HG03066 (cell line): ENCODE data around the gene WFIKKN2.
A peak's percentile ranks its signal among the peaks of the same experiment; 100 is the strongest.
"Not testable (repeated sequence)": the region's sequence is repeated elsewhere in the genome, so short reads cannot be mapped to it uniquely, and the experiment has no call there.

Experiments
- ATAC-seq: cut with Tn5 transposase; IDR thresholded peaks from one replicate; pipeline ENCODE4 v1.9.1; 2021; ENCODE audit warnings: low read depth; ENCODE audit not compliant: unreplicated experiment

WFIKKN2 gene

GRCh38 chr17:50850640-50851039, 15.3 kb downstream of the WFIKKN2 start:
- ATAC-seq = no peak

GRCh38 chr17:50853015-50853615, 17.7 kb downstream of the WFIKKN2 start:
- no peak for ATAC-seq

GRCh38 chr17:50853781-50854180, 18.4 kb downstream of the WFIKKN2 start:
- ATAC-seq = no peak

DNA sequence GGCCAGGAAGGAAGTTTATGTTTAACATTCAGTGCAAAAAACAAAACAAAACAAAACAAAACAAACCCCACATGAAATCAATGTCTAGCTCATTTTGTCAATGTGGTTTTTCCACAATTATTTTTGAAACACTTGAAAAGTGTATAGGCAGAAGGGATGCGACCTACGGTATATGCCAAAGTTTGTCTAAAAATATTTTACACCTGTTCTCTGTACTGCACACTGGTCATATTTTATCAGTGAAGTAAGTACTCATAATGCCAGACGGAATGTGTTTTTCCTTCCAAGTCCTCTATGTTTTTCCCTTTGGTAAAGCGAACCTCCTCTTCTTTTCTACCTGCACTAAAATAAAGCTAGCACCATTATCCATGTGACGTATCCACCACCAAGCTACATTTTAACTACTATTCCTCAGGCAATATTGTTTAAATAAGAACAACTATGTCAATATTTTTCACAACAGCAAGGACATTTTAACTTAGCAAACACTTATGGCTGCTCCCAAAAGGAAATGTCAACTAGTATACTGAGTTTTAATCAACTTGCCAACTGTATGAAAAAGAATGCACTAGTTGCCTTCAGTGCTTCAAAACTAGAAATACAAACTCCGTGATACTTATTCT, 20.4 kb downstream of the WFIKKN2 start:
- ATAC-seq = no peak

DNA sequence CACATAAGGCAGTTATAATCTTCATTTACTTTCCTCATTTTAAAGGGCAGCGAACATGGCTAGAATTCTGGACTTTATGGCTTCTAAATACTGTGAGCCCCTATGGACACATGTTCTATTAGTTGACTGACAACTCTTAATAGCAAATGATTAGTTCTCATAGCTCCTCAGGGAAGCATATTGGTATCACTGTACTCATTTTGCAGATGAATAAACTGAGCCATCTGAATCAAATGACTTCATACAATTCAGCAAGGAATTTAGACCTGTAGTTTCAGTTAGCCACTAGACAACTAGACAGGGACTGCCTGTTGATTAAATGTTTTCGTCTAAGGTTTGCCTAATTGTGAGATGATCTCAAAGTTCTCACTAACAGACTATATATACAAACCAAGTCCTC, 21.0 kb downstream of the WFIKKN2 start:
- no peak for ATAC-seq

DNA sequence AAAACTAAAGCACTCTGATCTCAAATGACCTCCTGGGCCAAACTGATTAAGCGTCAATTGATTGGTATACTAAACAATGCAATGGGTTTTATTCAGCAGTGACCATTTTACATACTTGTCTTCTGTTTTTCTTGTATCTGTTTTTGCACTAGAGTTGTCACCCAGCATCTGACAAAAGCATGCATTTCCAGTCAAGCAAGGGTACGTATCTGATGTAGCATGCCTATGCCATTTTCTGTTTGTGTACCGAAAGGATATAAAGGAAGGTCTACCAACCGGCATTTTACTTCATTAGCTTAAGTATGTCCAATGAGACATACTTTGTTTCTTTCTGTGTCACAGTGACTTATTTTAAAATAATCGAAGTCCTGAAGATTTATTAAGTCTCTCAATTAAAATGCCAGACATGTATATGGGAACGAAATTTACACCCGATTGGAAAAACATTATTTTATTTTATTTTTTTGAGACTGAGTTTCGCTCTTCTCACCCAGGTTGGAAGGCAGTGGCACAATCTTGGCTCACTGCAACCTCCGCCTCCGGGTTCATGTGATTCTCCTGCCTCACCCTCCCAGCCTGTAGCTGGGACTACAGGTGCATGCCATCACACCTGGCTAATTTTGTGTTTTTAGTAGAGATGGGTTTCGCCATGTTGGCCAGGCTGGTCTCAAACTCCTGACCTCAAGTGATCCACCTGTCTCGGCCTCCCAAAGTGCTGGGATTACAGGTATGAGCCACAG, 23.3 kb downstream of the WFIKKN2 start:
- ATAC-seq = no peak

DNA sequence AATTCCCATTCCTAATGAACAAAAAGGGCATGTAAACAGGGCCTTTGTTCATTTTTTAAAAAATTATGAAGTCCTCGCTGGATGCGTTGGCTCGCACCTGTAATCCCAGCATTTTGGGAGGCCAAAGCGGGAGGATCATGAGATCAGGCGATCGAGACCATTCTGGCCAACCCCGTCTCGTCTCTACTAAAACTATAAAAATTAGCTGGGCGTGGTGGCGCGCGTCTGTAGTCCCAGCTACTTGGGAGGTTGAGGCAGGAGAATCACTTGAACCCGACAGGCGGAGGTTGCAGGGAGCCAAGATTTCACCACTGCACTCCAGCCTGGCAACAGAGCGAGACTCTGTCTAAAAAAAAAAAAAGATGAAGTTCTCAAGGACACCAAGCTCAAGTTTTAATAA, 24.3 kb downstream of the WFIKKN2 start:
- ATAC-seq = not testable (repeated sequence)

DNA sequence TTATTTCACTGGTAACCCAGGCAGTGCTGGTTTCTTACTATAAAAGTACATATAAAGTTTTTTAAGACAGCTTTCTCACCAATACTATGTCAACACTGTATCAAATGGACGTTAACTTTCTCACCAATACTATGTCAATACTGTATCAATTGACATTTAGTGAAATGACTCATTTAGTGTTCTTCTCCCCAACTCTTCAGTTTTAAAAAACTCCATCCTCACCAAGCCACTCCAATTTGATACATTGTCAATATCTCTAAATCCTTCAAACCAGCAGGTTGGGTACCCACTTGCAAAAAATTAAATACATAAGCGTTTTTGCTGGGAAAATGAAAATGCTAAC, 25.9 kb downstream of the WFIKKN2 start:
- ATAC-seq = no peak

DNA sequence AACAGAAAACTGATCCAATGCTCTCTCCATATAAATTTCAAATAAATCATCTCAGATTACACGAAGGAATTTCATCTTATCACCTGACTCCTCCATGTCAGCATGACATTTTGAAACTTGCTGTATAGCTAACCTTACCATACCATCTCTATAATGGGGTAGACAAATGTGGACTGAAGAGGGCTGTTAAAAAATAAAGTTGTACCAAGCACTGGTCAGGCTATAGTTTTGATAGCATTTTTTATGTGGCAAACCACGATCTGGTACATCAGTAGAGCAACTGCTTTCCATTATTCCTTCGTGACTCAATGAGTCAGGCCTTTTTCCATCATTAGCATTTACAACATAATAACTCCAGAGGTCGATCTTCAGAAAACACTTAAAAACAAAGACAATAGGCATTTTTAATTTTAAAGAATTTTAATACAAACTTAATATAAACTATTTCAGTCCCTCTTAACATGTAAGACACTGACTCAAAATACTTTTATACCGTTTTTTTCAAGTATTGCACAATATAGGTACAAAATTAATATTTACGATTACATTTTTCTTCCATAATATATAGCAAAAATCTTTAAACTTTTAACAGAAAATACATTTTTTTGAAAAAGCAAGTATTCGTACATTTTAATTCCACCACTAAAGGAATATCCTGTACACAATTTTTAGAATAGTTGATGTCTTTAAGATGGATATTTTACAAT, 26.6 kb downstream of the WFIKKN2 start:
- ATAC-seq = no peak

GRCh38 chr17:50863221-50863843, 27.9 kb downstream of the WFIKKN2 start:
- no peak for ATAC-seq

GRCh38 chr17:50863931-50864330, 28.5 kb downstream of the WFIKKN2 start:
- no peak for ATAC-seq

GRCh38 chr17:50864747-50865059, 29.3 kb downstream of the WFIKKN2 start:
- no peak for ATAC-seq

GRCh38 chr17:50865060-50865867, 29.9 kb downstream of the WFIKKN2 start:
- peak; percentile 12 for ATAC-seq

DNA sequence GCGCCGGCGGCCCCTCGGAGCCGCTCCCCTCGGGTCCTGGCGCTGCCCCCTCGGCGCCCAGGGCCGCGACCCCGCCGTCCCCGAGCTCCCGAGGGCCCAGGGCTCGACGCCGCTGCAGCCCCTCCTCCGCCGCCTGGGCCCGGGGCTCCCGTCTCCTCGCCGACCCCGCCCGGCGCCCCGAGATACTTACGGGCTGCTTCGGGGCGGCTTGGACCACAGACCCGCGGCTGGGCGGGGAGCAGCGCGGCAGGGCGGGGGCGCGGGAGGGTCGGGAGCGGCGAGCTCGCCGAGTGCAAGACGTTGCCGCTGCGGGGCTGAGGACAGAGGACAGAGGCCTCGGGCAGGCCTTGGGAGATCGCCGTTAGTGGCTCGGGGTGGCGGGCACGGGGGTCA, 30.5 kb downstream of the WFIKKN2 start:
- ATAC-seq = no peak

DNA sequence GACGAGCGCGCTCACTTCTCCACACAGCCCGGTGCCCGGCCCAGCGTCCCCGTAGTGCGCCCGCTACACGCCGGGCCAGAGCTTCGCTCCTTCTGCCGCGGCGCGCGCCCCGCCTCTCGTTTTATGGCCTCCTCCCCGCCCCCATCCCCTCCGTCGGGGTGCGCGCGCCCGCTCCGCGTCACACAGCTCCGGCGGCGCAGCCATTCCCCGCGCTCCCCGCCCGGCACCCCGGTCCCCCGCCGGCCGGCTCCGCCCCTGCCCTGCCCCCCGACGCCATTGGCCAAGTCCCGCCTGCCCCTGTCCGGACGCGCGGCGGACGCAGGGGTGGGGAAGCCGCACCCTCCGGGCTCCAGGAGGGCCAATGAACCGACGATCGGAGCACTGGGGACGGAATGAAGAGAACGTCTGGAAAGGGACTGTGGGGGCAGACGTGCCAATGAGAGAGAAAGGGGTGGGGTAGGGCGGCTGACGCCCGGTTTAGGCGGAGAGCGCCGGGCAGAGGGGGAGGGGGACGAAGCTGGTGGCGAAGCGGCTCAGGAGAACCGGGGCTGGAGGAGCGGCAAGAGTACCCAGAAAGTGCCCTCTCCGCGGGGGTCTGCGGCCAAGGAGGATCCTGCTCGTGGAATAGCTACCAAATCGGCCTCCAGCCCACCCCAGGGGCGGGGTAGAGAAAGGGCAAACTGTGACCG, 31.0 kb downstream of the WFIKKN2 start, which contains the start of gene TOB1:
TOB1 (minus strand) TSS at position 94 of the 689 bp plus-strand sequence. CDS start 2,337 bp downstream, outside the sequence.
- peak; percentile 69 for ATAC-seq

- ATAC-seq = peak; percentile 11
Measured at GRCh38 chr17:50866950-50867362, 31.6 kb downstream of the WFIKKN2 start.

DNA sequence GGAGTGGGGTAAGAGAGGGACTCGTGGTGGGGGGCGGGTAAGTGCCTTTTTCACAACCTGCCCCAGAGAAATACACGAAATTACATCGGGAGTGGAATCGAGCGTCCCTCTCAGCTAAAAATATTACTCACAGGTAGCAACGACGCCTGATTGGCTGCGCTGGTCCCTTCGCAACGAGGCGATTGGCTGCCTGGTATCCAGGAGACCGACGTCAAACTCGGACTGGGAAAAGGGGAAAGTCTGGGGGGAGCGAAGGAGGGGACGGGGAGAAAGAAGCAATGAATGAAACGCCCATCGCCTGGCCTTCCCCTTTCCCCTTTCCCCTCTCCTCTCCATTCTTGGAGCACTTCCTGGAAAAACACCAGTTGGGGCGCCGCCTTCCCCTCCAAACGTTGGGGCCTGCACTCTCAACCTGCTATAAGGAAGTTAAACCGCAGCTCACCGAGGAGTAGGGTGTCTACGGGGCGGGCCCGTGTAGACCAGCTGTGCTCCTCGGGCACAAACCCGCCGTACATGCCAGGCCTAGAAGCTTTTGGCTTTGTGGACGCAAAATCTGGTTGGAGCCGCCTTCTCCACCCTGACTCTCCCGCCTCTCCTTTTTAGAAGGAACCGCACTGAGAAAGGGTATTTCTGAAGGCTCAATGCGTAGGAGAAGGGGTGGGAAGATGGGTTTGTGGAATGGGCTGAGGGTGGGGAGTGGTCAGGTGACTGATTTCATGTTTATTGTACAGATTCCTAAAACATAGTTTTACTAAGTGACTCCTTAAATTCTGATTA, 32.2 kb downstream of the WFIKKN2 start:
- peak; percentile 31 for ATAC-seq

- no peak for ATAC-seq
Measured at GRCh38 chr17:50868140-50868438, 32.7 kb downstream of the WFIKKN2 start.

DNA sequence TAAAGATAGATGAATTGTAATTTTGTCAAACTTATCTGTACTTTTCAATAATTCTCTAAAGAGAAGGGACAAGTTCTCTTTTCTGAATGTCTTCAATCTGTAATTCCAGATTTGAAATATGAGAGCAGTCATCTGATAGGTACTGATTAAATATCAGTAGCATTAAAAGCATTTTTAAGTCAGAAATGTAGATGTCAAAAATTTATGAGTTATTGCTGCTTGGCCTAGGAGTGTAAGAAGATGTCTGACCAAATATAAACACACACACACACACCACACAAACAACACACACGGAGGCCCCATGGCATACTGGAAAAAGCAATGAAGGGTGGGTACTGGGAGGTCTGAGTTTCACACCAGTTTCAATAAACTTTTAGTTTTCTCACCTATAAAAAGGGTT, 33.2 kb downstream of the WFIKKN2 start:
- ATAC-seq = no peak
